SH-SY5Y (cell line): ENCODE results near the gene OARD1.

Experiments used
- GATA2 ChIP-seq: IDR thresholded peaks from 2 replicates; pipeline ENCODE4 v1.6.1; 2011; ENCODE audit warnings: mild to moderate bottlenecking, low read depth, low read length
- GATA3 ChIP-seq: IDR thresholded peaks from 2 replicates; pipeline ENCODE4 v1.6.1; 2011; ENCODE audit warnings: low read depth, mild to moderate bottlenecking, low read length, moderate library complexity

DNA sequence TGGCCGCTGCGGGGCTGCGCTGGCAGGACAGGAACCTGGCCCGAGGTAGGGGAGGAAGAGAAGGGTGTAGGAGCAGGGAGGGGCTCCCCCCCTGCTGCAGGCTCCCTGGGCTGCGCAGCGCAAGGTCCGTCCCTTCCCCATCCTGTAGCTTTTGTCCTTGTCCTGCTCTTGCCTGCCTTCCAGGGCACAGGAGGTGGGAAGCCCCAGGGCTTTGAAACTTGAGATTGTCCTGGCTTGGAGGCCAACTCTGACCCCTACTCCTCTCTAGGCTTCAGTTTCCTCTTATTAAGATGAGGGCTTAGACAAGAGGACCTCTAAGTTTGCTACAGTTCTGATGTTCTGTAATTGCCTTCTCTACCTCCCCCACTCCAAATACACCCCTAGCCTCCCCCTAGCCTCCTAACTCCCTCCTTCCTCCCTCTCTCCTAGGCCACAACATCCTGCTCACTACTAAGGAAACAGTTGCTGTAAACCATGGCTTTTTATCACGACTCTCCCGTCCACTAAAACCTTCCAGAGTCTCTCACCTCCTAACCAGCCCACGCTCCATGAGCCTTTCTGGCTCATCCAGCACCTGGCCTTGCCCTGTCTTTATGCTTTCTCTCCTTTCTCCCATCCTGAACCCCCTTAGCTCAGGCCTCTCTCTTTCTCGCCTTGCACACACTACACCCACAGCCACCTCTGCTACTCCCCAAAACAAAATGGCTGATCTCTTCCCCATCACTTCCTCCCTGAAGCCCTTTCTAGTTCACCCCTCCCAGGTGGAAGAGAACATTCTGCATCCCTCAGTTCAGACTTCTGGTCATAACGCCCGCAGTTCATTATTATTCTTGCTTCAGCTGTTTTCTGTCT lies 43.4 kb downstream of the OARD1 start:
- TF ChIP-seq GATA3 (no peak), GATA2 (no peak)
